Subcutaneous adipose tissue (tissue), 4 donors: ENCODE results near the gene EPHB2. TPM values are rescaled to one million over a fixed set of nuclear protein-coding genes. Genes with fewer than 3 reads are reported as not detected.

Source experiments
- CTCF ChIP-seq: fragments of 450-650 bp; IDR thresholded peaks from one replicate; pipeline ENCODE4 v1.5.1; 2016; ENCODE audit warnings: low read depth, mild to moderate bottlenecking, control low read depth, antibody characterized with exemption, moderate library complexity
- small RNA-seq: library from RNA; depleted of rRNA; stranded (forward); fragments of <200 nt; gene quantifications from one replicate; pipeline ENCODE3, GENCODE V24; 2016
- total RNA-seq, 4 donors: library from RNA; depleted of rRNA; stranded (reverse); fragments of >200 nt; gene quantifications; one replicate each; pipeline ENCODE4 v1.1.0, GENCODE V29; 2016

EPHB2 gene
- total RNA-seq, 4 donors from 2014 or later = 1.6 to 9.2 (median 5.1) TPM

- TF ChIP-seq CTCF = no peak
Observed at GRCh38 chr1:22969304-22969709, 258.7 kb downstream of the EPHB2 start.

- TF ChIP-seq CTCF = no peak
Observed at GRCh38 chr1:22970096-22970495, 259.5 kb downstream of the EPHB2 start.

Small RNA genes lying within 50 kb of the gene (small RNA-seq; reads per million reads assigned to genes)
- gene MIR4253 (not detected), gene MIR4684 (not detected)

Other genes starting within 250 kb of the EPHB2 start
- under 1 TPM in 1 of 4 donors, not detected in 3; 0.17 TPM for gene EPHA8, start 147.3 kb upstream of the EPHB2 start, total RNA-seq
- 100 to 1,000 TPM; 180 to 794 (median 365) TPM for gene C1QA, start 74.2 kb upstream of the EPHB2 start, total RNA-seq
- 100 to 1,000 TPM; 149 to 714 (median 336) TPM for gene C1QC, start 67.2 kb upstream of the EPHB2 start, total RNA-seq
- gene C1QB, start 57.6 kb upstream of the EPHB2 start, total RNA-seq = 1,000 to 10,000 TPM in 1 of 4 donors, 100 to 1,000 TPM in 3; 325 to 1,649 (median 667) TPM